ENCODE data around the gene THYN1.
A peak's percentile ranks its signal among the peaks of the same experiment; 100 is the strongest.

Gene THYN1

DNA sequence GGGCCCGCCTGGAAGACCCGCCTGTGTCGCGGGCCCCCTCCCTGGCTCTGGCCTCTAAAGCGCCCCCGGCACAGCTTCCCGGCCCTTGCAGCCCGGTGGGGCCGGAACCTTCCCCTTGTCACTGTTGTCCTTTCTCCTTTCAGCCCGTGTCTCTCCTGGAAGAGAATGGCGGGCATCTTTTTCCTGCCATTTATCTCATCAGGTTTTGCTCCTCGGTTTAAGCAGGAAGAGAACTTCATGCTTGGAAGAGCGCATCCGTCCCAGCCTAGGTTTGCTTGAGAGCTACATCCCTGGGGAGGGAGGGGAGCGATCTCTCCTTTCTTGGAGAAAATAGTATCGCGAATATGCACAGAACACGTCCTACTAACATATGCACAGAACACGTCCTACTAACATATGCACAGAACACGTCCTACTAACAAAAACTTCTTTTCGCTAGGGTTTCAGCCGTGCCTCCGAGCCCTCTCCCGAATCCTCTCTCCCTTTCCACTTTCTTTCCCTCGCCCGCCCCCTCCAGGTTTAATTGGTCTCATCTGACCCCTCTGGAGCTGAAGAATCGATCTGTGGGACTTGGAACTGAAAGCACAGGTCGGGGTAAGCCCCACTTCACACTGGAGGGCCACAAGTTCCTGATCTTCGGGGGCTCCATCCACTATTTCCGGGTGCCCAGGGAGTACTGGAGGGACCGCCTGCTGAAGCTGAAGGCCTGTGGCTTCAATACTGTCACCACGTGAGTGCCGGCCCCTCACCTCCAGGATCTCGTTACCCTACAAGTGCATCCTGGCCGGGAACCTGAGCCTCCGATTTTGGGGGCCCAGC is 24.2 kb upstream of the THYN1 start:
- Histone ChIP-seq H2BK12ac (ENCODE audit: low read length in 2 of 2) (no peak overlapping the region), H3K18ac (ENCODE audit: low read depth in 1 of 2, low read length in 2 of 2) (no peak overlapping the region), H4K8ac (ENCODE audit: low read length) (no peak overlapping the region), H2AFZ (ENCODE audit: low read depth, low read length) (no peak overlapping the region), H3K14ac (ENCODE audit: low read length in 2 of 2) (no peak overlapping the region), H3K23ac (ENCODE audit: low read length in 2 of 2) (peak overlapping the region in 1 of 2 experiments; percentile 77), H3K27me3 (ENCODE audit: control insufficient read depth in 1 of 2, insufficient read depth in 1 of 2, low read length in 2 of 2) (peaks cover 54 to 73% of the 10 kb centered on the region in 2 experiments), H3K79me1 (replicated peaks; ENCODE audit: low read length, poor library complexity, severe bottlenecking) (no peaks in the 10 kb centered on the region), H3K36me3 (ENCODE audit: control insufficient read depth in 1 of 2, insufficient read depth in 2 of 2, low read depth in 1 of 2, low read length in 2 of 2) (no peaks in the 10 kb centered on the region), H3K9me3 (ENCODE audit: control insufficient read depth, low read length) (no peaks in the 10 kb centered on the region), H3K4me3 (ENCODE audit: insufficient read depth in 1 of 2, low read depth in 1 of 2, low read length in 2 of 2) (peak overlapping the region in 1 of 2 experiments; percentile 41), H3K4ac (ENCODE audit: low read depth in 1 of 2, low read length in 2 of 2) (no peak overlapping the region), H2BK120ac (ENCODE audit: low read depth, low read length) (no peak overlapping the region), H3K9ac (ENCODE audit: low read length) (no peak overlapping the region), H3K4me1 (ENCODE audit: control insufficient read depth, insufficient read depth, low read depth, low read length) (peaks cover 17% of the 10 kb centered on the region), H3K4me2 (ENCODE audit: low read length, poor library complexity, severe bottlenecking) (peak overlapping the region; percentile 98), H2BK15ac (ENCODE audit: low read depth, poor library complexity, severe bottlenecking) (no peak overlapping the region), H2BK5ac (ENCODE audit: low read depth, low read length, poor library complexity, severe bottlenecking) (no peak overlapping the region), H2AK5ac (ENCODE audit: low read length, severe bottlenecking) (no peak overlapping the region), H4K91ac (ENCODE audit: low read length) (no peak overlapping the region), H3K27ac (ENCODE audit: low read length, poor library complexity, severe bottlenecking) (no peak overlapping the region)
- 19% methylated on average over 36 of the region's 36 CpGs for WGBS
- DNase-seq = no peak

DNA sequence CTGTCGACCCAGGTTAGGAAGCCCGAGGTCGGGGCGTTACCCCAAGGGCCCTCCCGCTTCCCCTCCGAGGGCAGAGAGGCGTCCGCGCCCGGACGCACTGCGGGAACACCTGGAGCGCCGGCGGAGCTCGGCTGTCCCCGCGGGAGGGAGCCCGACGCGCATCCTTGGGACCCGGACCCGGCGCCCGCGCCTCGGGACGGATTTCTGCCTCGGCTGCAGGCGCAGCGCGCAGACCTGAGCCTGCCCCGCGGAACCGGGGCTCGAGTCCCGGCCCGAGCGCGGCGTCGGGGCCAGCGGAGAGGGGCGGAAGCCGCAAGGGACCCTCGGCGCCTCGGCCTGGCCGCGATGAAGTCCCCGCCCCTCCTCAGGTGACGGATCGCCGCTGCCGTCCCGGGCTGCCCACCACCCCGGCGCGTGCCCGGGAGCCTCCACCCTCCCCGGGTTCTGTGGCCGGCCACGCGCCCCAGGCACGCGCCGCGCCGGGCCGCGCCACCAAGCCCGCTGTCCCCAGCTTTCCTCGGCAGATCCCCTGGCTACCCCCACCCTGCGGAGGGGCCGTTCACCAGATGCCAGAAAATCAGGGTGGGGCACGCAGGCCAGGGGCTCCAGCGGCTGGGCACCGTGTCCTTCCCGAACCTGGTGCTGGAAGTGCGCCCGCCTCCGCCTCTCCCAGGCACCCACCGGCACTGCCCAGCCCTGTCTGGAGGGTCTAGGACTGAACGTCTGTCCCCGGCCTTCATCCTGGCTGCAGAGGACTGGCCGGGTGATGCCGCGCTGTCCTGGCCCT is 23.4 kb upstream of the THYN1 start:
- no peak overlapping the region for H3K27ac ChIP-seq (ENCODE audit: low read length, poor library complexity, severe bottlenecking)

DNA sequence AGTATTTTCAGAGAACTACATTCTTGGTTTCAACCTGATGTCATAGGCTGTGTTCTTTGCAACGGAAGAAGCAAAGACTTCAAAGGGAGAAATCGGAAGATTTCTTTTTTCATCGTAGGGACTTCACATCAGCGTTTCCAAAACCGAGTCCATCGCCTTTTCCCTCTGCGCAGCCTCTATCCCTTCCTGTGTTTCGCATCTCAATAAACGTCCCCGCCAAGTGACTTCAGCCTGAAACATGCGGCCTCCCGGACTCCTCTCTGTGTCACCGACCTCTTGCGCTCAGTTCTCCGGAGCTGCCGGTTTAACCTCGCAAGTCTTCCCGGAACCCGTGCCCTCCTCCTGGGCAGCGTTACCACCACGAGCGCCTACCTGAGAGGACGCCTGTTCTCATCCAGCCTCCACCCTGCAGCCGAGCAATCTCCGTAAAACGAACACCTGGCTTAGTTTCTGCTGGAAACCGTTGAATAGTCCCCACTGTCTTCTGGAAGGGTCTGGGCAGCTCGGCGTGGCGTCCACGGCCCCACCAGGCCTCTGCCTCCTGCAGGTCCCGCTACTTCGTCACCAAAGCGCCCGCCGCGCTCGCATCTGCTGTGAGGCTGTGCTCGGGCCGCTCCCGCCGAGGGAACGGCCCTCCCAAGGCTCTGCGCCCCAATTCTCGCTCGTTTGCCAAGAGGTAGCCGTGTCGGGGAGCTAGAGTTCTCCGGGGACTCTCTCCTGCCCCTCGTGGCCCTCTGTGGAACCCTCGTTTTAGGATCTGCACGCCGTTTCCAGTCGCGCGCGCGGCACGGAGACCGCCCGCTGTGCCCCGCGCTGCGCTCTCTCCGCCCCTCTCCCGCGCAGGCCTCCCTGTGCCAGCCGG is 22.6 kb upstream of the THYN1 start, which contains the start of gene GLB1L3:
Gene GLB1L3, plus strand, starts transcription at position 846 of the 862 bp plus-strand sequence. CDS start 362 bp downstream, outside the sequence.
- 1% methylated on average over 68 of the region's 68 CpGs for WGBS
- H2BK5ac ChIP-seq (ENCODE audit: low read depth, low read length, poor library complexity, severe bottlenecking) = no peak within 1 kb of the TSS

More for the DNA sequence above, 23.4 kb upstream of the THYN1 start:
- Histone ChIP-seq H3K4me3 (ENCODE audit: insufficient read depth in 1 of 2, low read depth in 1 of 2, low read length in 2 of 2) (peak overlapping the region; percentile 47 to 55), H3K18ac (ENCODE audit: low read depth in 1 of 2, low read length in 2 of 2) (no peak overlapping the region), H3K27me3 (ENCODE audit: control insufficient read depth in 1 of 2, insufficient read depth in 1 of 2, low read length in 2 of 2) (peaks cover 62 to 81% of the 10 kb centered on the region in 2 experiments), H2AFZ (ENCODE audit: low read depth, low read length) (peak overlapping the region; percentile 39), H3K36me3 (ENCODE audit: control insufficient read depth in 1 of 2, insufficient read depth in 2 of 2, low read depth in 1 of 2, low read length in 2 of 2) (no peaks in the 10 kb centered on the region), H4K91ac (ENCODE audit: low read length) (no peak overlapping the region), H4K8ac (ENCODE audit: low read length) (no peak overlapping the region), H3K4ac (ENCODE audit: low read depth in 1 of 2, low read length in 2 of 2) (no peak overlapping the region), H3K79me1 (replicated peaks; ENCODE audit: low read length, poor library complexity, severe bottlenecking) (no peaks in the 10 kb centered on the region), H3K14ac (ENCODE audit: low read length in 2 of 2) (peak overlapping the region in 1 of 2 experiments; percentile 20), H3K4me2 (ENCODE audit: low read length, poor library complexity, severe bottlenecking) (peak overlapping the region; percentile 98), H3K23ac (ENCODE audit: low read length in 2 of 2) (no peak overlapping the region), H3K9me3 (ENCODE audit: control insufficient read depth, low read length) (no peaks in the 10 kb centered on the region), H2BK12ac (ENCODE audit: low read length in 2 of 2) (no peak overlapping the region), H2AK5ac (ENCODE audit: low read length, severe bottlenecking) (no peak overlapping the region), H3K9ac (ENCODE audit: low read length) (no peak overlapping the region), H2BK5ac (ENCODE audit: low read depth, low read length, poor library complexity, severe bottlenecking) (no peak overlapping the region), H3K4me1 (ENCODE audit: control insufficient read depth, insufficient read depth, low read depth, low read length) (peaks cover 17% of the 10 kb centered on the region), H2BK120ac (ENCODE audit: low read depth, low read length) (no peak overlapping the region), H2BK15ac (ENCODE audit: low read depth, poor library complexity, severe bottlenecking) (no peak overlapping the region)
- no peak for DNase-seq
- 1% methylated on average over 57 of the region's 88 CpGs for WGBS

More for the DNA sequence above, 22.6 kb upstream of the THYN1 start, which contains the start of gene GLB1L3:
- no peaks in the 10 kb centered on the region for H3K36me3 ChIP-seq (ENCODE audit: control insufficient read depth in 1 of 2, insufficient read depth in 2 of 2, low read depth in 1 of 2, low read length in 2 of 2)
- no peak within 1 kb of the TSS for H3K27ac ChIP-seq (ENCODE audit: low read length, poor library complexity, severe bottlenecking)
- no peaks in the 10 kb centered on the region for H3K9me3 ChIP-seq (ENCODE audit: control insufficient read depth, low read length)
- no peak within 1 kb of the TSS for H4K91ac ChIP-seq (ENCODE audit: low read length)
- H3K18ac ChIP-seq (ENCODE audit: low read depth in 1 of 2, low read length in 2 of 2) = no peak within 1 kb of the TSS
- H2AFZ ChIP-seq (ENCODE audit: low read depth, low read length) = peak within 1 kb of the TSS; percentile 39
- no peak within 1 kb of the TSS for H2BK15ac ChIP-seq (ENCODE audit: low read depth, poor library complexity, severe bottlenecking)
- H4K8ac ChIP-seq (ENCODE audit: low read length) = no peak within 1 kb of the TSS
- DNase-seq = peak; percentile 31
- peak within 1 kb of the TSS; percentile 26 for H3K9ac ChIP-seq (ENCODE audit: low read length)
- no peak within 1 kb of the TSS for H2BK12ac ChIP-seq (ENCODE audit: low read length in 2 of 2)
- H2BK120ac ChIP-seq (ENCODE audit: low read depth, low read length) = no peak within 1 kb of the TSS
- H3K79me1 ChIP-seq (replicated peaks; ENCODE audit: low read length, poor library complexity, severe bottlenecking) = no peaks in the 10 kb centered on the region
- peak within 1 kb of the TSS in 1 of 2 experiments; percentile 77 for H3K23ac ChIP-seq (ENCODE audit: low read length in 2 of 2)
- peaks cover 69 to 88% of the 10 kb centered on the region in 2 experiments for H3K27me3 ChIP-seq (ENCODE audit: control insufficient read depth in 1 of 2, insufficient read depth in 1 of 2, low read length in 2 of 2)
- H2AK5ac ChIP-seq (ENCODE audit: low read length, severe bottlenecking) = no peak within 1 kb of the TSS
- peaks cover 17% of the 10 kb centered on the region for H3K4me1 ChIP-seq (ENCODE audit: control insufficient read depth, insufficient read depth, low read depth, low read length)
- H3K4ac ChIP-seq (ENCODE audit: low read depth in 1 of 2, low read length in 2 of 2) = no peak within 1 kb of the TSS
- H3K4me2 ChIP-seq (ENCODE audit: low read length, poor library complexity, severe bottlenecking) = peak within 1 kb of the TSS; percentile 98
- H3K4me3 ChIP-seq (ENCODE audit: insufficient read depth in 1 of 2, low read depth in 1 of 2, low read length in 2 of 2) = peak within 1 kb of the TSS; percentile 47 to 55
- H3K14ac ChIP-seq (ENCODE audit: low read length in 2 of 2) = peak within 1 kb of the TSS in 1 of 2 experiments; percentile 20

All from mesenchymal stem cell (in vitro differentiated cells and primary cell).